ENCODE measurements around the gene C3. TPM values are rescaled to one million over a fixed set of nuclear protein-coding genes. Genes with fewer than 3 reads are reported as not detected.

The C3 gene
- total RNA-seq, 1 donor: 14.1 TPM

DNA sequence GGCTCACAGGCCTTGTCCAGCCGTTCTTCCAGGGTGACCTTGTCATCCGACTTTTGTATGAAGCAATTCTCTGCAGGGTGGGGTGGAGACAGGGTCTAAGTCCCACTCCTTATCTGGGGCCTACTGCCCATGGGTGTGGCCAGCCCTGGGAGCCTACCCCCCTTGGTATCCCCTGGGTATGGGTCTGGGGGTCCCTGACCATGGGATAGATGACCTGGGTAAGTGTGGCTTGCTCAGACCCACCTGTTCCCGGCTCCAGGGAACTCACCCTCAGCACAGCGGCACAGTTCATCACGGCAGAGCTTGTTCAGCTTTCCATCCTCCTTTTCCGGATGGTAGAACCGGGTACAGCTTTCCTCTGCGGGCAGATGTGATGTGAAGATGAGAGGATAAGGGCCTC is 41.3 kb downstream of the C3 start:
- H2AFZ ChIP-seq (ENCODE audit: low read length): no peak overlapping the region
- no peaks in the 10 kb centered on the region for H4K20me1 ChIP-seq (ENCODE audit: insufficient read depth, low read length)
- no peaks in the 10 kb centered on the region for H3K79me2 ChIP-seq (ENCODE audit: insufficient read depth, low read length)
- no peaks in the 10 kb centered on the region for H3K36me3 ChIP-seq (ENCODE audit: insufficient read depth, low read length)
- no peak overlapping the region for H3K4me2 ChIP-seq (ENCODE audit: insufficient read depth, low read length)
- no peaks in the 10 kb centered on the region for H3K9me3 ChIP-seq (ENCODE audit: low read depth, low read length)
- TF ChIP-seq CTCF (IDR thresholded peaks at IDR 0.05; ENCODE audit: extremely low read depth, low read depth, low read length): no peak
- H3K4me1 ChIP-seq (ENCODE audit: insufficient read depth, low read length): peaks cover 9% of the 10 kb centered on the region
- DNase-seq (ENCODE audit: insufficient read length, low spot score, missing footprints): no peak
- no peak overlapping the region for H3K27ac ChIP-seq (ENCODE audit: low read depth, low read length)
- H3K27me3 ChIP-seq (ENCODE audit: insufficient read depth, low read length): no peaks in the 10 kb centered on the region
- H3K4me3 ChIP-seq (ENCODE audit: insufficient read depth, low read length): no peak overlapping the region

DNA sequence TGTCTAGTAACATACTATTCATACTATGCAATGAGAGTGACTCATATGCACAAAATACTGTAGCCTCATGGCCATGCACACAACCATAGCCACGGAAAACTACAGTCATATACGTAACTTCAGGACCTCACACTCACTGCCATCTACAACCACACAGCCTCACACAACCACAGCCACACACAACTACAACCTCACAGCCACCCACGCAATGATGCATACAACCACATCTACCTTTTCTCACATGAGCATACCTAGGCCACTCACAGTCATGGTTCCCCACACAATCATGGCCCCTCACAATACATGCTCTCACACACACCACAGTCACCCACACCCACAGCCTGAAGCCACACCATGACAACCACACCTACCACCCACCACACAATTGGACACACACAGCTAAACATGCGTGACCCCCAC is 41.8 kb downstream of the C3 start:
- TF ChIP-seq CTCF (IDR thresholded peaks at IDR 0.05; ENCODE audit: extremely low read depth, low read depth, low read length): no peak
- DNase-seq (ENCODE audit: insufficient read length, low spot score, missing footprints): no peak
- no peaks in the 10 kb centered on the region for H3K9me3 ChIP-seq (ENCODE audit: low read depth, low read length)
- peaks cover 9% of the 10 kb centered on the region for H3K4me1 ChIP-seq (ENCODE audit: insufficient read depth, low read length)
- no peak overlapping the region for H3K4me3 ChIP-seq (ENCODE audit: insufficient read depth, low read length)
- no peak overlapping the region for H2AFZ ChIP-seq (ENCODE audit: low read length)
- H3K36me3 ChIP-seq (ENCODE audit: insufficient read depth, low read length): no peaks in the 10 kb centered on the region
- no peak overlapping the region for H3K27ac ChIP-seq (ENCODE audit: low read depth, low read length)
- no peak overlapping the region for H3K4me2 ChIP-seq (ENCODE audit: insufficient read depth, low read length)
- H4K20me1 ChIP-seq (ENCODE audit: insufficient read depth, low read length): no peaks in the 10 kb centered on the region
- H3K27me3 ChIP-seq (ENCODE audit: insufficient read depth, low read length): no peaks in the 10 kb centered on the region
- no peaks in the 10 kb centered on the region for H3K79me2 ChIP-seq (ENCODE audit: insufficient read depth, low read length)

- Histone ChIP-seq H2AFZ (ENCODE audit: low read length) (no peak overlapping the region), H3K4me2 (ENCODE audit: insufficient read depth, low read length) (no peak overlapping the region), H3K4me1 (ENCODE audit: insufficient read depth, low read length) (peaks cover 9% of the 10 kb centered on the region), H3K9me3 (ENCODE audit: low read depth, low read length) (no peaks in the 10 kb centered on the region), H3K27ac (ENCODE audit: low read depth, low read length) (no peak overlapping the region), H3K27me3 (ENCODE audit: insufficient read depth, low read length) (no peaks in the 10 kb centered on the region), H4K20me1 (ENCODE audit: insufficient read depth, low read length) (no peaks in the 10 kb centered on the region), H3K79me2 (ENCODE audit: insufficient read depth, low read length) (no peaks in the 10 kb centered on the region), H3K36me3 (ENCODE audit: insufficient read depth, low read length) (no peaks in the 10 kb centered on the region), H3K4me3 (ENCODE audit: insufficient read depth, low read length) (no peak overlapping the region)
- no peak for TF ChIP-seq CTCF (IDR thresholded peaks at IDR 0.05; ENCODE audit: extremely low read depth, low read depth, low read length)
- DNase-seq (ENCODE audit: insufficient read length, low spot score, missing footprints): no peak
Observed at GRCh38 chr19:6677883-6678689, 42.4 kb downstream of the C3 start.

DNA sequence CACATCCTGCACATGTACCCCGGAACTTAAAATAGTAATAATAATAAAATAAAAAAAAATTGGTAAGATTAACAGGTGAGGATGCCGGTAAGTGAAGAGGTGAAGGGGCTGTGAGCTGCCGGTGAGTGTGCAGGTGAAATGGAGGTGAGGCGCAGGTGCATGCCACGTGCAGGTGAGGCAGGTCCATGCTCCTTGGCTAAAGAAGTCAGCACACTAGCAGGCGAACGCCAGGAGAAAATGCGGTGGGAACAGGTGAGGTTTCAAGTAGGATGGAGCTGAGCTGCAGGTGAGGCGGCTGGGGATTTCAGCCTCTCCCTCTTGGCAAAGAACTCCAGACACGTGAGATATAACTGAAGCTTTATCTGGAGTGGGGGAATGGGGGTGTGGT is 43.0 kb downstream of the C3 start:
- DNase-seq (ENCODE audit: insufficient read length, low spot score, missing footprints): no peak
- Histone ChIP-seq H3K27ac (ENCODE audit: low read depth, low read length) (no peak overlapping the region), H3K9me3 (ENCODE audit: low read depth, low read length) (no peaks in the 10 kb centered on the region), H4K20me1 (ENCODE audit: insufficient read depth, low read length) (no peaks in the 10 kb centered on the region), H2AFZ (ENCODE audit: low read length) (no peak overlapping the region), H3K27me3 (ENCODE audit: insufficient read depth, low read length) (no peaks in the 10 kb centered on the region), H3K36me3 (ENCODE audit: insufficient read depth, low read length) (no peaks in the 10 kb centered on the region), H3K4me2 (ENCODE audit: insufficient read depth, low read length) (no peak overlapping the region), H3K4me3 (ENCODE audit: insufficient read depth, low read length) (no peak overlapping the region), H3K4me1 (ENCODE audit: insufficient read depth, low read length) (peaks cover 9% of the 10 kb centered on the region), H3K79me2 (ENCODE audit: insufficient read depth, low read length) (no peaks in the 10 kb centered on the region)
- no peak for TF ChIP-seq CTCF (IDR thresholded peaks at IDR 0.05; ENCODE audit: extremely low read depth, low read depth, low read length)
